Measurements from ENCODE around the gene JUP.

DNA sequence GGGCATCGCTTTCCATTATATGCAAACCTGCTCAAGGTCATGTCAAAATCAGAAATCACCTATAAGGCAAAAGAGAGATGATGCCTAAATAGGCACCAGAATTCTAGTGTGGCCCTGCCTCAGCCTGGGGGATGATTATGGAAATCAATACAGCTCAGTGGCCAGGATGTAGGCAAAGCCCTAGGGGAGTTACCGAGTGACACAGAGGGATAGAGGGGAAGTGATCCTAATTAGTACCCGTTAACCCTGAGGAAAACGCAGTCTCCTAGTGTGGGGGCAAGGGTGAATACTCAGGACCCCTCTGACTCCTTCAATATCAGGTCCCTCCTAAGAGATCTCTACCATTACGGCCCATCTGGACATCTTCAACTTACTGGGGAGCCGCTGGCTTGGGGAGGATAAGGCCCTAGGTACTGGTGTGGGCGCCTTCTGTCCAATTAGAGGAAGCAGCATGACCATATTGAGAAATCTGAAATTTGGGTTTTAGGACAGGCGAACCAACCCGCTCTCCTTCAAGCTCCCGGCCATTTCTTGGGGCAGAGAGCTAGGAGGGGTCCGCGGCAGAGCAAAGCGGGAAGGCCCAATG, 48.8 kb upstream of the JUP start:
- TF ChIP-seq ZSCAN29 (CRISPR knock-in tag; conservative IDR thresholded peaks at IDR 0.05) (no peak), TCF7L2 (IDR thresholded peaks at IDR 0.05; ENCODE audit: low read depth, low read length) (no peak)
- TF ChIP-seq, protein P1, sequence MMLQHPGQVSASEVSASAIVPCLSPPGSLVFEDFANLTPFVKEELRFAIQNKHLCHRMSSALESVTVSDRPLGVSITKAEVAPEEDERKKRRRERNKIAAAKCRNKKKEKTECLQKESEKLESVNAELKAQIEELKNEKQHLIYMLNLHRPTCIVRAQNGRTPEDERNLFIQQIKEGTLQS (CRISPR knock-in tag; IDR thresholded peaks at IDR 0.05), result no peak
